GM19025 (cell line): ENCODE results near the gene MIX23.
A peak's percentile ranks its signal among the peaks of the same experiment; 100 is the strongest.

Source experiments
- ATAC-seq: cut with Tn5 transposase; IDR thresholded peaks from one replicate; pipeline ENCODE4 v1.9.1; 2021; ENCODE audit warnings: mild to moderate bottlenecking, low read depth, moderate library complexity; ENCODE audit not compliant: unreplicated experiment

MIX23 gene

DNA sequence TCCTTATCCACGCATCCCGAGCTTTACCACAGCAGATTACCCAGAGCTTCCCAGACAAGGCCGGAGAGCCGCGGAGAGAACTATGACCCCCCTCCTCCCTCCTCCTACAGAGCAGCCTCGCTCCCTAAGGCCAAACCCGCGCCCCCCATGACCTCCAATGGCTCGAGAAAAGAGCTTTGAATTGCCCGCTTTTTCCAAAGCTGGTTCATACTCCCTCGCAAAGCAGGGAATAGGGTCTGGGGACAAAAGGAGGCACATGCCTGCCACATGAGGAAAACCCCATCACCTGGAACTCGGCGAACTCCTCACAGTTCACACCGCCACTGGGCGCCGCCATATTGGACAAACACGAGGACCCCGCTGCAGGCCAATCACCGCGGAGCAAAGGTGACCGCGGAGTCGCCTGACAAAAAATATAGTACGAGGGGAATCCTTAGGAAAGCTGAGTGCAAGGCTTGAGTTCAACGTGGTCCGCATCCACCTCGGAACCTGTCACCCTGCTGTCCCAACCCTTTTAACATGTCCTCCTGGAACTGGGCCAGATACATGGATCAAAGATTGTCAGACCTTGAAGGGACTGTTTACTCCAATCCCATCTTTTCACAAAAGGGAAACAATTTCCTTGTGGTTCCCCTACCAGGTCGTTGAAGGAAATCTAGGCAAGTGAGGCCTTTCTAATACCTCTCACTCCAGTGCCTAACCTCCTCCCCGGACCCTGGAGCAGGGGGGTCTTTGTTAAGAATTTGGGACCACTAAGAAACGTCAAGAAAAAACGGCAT lies at the start of gene MIX23:
Gene MIX23, minus strand, starts transcription at position 344 of the 779 bp plus-strand sequence. Its CDS starts 7 bp downstream, at position 337.
- ATAC-seq = peak; percentile 25

DNA sequence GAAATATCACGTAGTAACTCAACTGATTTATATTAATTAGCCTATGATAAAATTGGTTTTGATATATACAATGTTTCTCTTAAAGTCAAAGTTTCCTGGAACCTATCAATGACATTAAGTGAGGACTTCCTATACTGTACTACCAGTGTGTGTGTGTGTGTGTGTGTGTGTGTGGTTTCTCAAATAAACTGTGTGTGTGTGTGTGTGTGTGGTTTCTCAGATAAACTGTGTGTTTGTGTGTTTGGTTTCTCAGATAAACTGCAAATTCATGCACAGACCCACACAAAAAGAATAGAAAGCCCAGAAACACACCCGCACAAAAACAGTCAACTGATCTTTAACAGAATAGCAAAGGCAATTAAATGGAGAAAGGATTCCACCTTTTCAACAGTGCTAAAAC lies 47.3 kb upstream of the MIX23 start:
- no peak for ATAC-seq

DNA sequence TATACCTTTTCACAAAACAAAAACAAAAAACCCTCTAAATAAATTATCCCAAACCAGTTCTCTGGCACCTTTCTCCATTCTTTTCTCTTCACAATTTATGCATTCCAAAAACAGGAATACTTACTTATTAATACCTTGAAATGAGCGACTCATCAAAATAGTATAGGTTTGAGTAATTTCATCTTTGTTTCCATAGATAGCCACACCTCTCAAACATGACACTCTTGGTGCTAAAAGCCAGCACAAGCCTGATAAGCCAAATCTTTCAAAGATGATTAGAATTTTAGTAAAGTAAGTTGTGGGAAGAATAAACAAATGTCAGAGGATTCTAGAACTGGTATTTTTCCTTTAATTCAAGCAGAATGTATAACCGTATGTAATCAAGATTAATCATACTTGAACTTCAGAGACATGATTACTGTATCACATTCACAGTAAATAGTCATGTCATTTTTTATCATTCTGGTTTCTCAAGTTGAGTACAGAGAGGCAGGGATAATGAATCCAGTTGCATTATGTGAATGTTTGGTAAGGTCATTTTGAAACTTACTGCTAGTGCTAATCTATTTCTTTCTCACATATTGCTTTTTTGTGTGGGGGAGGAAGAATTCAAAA lies 44.9 kb upstream of the MIX23 start:
- no peak for ATAC-seq

GRCh38 chr3:122421836-122422235 lies 38.8 kb upstream of the MIX23 start:
- ATAC-seq = no peak

- no peak for ATAC-seq
Measured at GRCh38 chr3:122421101-122421500, 38.1 kb upstream of the MIX23 start.

GRCh38 chr3:122416966-122417365 lies 33.9 kb upstream of the MIX23 start:
- ATAC-seq = no peak

DNA sequence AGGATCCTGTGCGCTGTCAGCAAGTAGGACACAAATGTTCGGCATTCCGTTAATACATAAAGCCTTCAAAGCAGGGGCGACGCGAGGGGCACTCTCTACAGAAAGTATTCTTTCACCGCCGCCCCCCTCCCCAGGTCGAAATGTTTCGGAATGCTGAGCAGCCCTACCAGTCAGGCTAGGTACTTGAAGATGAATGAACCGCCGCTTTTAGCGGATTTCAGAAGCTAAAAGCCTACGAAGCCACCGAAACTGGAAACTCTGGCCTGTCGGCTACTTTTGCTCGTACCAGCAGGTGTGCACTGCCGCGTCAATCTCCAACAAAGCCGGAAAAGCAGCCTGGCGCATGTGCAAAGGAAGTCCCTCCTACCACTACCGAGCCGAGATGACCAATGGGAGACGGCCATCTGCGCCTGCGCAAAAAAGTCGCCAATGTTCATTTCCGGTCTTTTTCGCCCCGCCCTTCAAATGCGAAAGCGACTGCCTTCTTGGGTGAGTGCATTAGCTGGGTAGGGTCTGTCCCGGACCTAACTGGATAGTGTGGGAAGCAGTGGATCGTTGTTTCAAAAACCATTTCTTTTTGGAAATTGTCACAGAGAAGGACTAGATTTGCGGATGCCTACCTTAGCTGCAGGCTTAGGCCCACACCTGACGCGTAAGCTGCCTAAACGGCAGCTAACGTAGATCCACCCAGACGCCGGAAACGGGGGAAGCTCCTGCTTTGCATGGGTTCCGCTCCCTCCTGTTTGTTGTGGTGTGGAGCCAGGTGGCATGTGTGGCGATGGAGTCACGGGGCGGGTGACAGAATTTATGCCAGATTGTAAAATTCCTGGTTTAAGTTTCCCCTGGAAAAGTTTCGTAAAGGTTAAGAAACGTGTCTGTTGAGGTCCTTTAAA lies 33.0 kb upstream of the MIX23 start, which contains the start of gene WDR5B:
Gene WDR5B, minus strand, starts transcription at position 301 of the 893 bp plus-strand sequence. CDS start 534 bp downstream, outside the sequence.
- ATAC-seq = peak; percentile 84

DNA sequence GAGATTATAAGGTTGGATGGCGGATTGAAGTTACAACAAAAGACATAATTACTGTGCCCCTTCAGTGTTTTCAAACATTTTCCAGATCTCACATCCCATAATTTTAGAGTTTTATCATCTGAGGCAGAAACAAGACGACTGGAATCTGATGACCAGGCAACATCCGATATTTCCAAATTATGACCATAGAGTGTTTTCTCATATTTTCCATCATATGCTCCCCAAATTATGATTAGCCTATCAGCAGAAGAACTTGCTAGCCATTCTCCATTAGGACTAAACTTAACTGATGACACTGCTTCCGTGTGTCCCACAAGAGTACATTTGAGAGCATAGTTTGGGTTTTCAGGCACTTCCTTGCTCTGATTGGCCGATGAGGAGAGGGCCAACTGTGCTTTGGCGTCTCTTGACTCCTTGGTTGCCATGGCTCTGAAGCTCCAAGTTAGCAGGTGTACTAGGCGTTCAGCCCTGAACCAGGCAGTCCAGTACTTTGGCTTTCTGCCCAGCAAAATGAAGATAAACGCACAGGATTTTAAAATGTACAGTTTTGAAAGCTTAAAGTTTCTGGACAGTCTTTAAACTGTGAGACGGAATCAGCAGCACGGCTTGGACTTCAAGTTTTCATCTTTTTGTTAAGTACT lies 32.2 kb upstream of the MIX23 start:
- peak; percentile 28 for ATAC-seq

DNA sequence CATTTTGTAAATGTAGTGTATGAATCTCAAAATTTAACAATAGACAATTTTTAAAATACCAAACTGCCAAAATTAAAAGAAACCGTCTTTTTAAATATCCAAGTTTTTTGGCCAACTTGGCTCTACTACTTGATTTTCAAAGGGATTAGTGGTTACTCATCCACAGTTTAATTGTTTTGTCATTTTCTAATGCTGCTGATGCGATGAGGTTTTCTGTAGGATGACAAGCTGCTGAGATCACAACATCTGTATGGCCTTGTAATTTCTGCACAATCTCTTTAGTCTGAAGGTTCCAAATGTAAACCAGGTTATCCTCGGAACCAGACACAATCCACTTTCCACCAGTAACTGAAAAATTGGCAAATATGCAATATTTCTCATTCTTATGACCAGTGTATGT lies 31.4 kb upstream of the MIX23 start:
- ATAC-seq = no peak

DNA sequence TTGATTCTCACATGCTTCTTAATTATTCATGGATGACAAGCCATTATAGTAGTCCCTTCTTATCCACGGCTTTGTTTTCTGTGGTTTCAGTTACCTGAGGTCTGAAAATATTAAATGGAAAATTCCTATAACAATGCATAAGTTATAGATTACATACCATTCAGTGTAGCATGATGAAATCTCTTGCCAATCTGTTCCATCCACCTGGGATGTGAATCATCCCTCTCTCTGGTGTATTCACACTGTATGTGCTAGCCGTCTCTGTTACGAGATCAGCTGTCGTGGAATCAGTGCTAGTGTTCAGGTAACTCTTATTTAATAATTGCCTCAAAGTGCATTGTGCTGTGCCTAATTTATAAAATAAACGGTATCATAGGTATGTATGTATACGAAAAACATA lies 27.6 kb upstream of the MIX23 start:
- ATAC-seq = no peak

DNA sequence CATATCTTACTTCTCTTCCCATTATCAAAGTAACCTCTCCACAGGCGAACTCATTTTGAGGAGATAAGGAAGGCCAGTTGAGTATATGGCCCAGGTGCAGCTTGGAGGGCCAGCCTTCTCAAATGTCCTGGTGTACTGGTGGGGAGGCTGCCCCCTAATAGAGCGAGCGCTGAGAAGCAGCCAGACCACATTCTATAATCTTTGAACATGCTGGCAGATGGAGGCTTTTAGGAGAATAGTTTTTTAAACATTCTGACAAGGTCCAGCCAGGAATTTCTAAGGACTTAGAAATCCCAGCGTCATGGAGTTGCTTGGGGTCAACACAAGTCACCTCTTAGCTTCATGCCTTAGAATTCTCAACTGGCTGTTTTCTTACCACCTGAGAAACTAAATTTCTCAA lies 27.1 kb upstream of the MIX23 start:
- no peak for ATAC-seq

DNA sequence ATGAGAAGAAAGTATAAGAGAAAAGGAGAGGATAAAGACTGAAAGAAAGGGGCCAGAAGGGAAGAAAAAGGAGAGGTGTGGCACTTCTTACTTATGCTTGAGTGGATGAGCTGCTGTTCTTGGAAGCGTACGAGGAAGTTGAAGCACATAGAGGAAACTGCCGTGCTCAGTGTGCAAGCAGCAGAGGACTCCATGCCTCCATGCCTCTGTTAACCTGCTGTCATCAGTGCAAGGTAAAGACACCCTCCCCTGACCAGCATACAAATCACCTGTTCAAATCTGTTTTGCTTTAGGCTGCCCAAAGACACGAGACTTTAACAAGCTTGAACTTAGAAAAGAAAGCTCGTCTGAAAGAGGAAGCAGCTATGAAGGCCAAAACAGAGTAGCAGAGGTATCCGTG lies 26.4 kb upstream of the MIX23 start:
- no peak for ATAC-seq

GRCh38 chr3:122407946-122408345 lies 24.9 kb upstream of the MIX23 start:
- no peak for ATAC-seq

DNA sequence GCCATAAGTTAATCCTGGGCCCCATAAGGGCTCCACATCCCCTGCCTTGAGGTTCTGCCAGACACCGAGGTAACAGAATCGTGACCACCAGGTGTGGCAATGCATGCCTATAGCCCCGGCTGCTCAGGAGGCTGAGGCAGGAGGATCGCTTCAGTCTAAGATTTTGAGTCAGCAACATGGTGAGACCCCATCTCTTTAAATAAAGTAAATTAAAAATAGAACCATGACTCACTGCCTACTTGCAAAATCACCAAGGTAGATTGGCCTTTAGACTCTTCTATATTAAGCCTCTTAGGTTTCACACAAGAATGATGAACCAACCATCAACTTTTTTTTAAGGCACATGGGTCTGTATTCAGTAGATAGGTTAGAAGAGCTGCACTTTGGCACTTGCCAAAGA lies 23.2 kb upstream of the MIX23 start:
- no peak for ATAC-seq

DNA sequence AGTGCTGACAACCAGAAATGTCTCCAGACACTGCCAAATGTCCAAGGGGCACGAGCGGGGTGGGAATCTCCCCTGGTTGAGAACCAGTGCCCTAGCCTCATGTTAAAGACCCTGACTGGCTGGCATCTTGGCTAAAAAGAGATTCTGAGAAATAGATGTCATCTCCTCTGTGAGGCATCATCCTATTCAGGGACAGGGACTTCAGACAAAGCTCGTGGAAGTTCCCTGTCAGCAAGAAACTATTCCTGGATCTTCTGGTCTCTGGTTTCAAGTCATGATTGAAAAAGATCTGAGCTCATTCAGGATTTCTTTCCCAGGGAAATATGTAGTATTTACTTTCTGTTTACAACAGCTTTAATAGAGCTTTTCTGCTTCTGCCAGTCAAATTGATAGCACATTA lies 22.0 kb upstream of the MIX23 start:
- ATAC-seq = no peak

DNA sequence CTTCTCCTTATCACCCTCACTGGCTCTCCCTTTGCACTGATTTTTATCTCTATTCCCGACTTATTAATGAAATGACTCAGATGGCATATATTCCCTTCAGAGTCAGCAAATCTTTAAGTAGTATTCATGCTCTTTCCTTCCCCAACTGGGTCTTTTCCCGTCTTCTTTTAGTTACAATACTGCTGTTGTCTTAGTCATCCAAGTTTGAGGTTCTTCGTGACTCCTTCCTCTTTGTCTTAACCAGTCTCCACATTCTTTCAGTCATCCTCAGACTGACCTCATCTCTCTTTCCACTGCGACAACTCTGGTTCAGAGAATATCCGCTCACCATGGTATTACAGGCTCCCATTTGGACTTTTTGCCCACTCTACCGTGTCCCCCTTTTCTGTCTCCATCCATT lies 20.5 kb upstream of the MIX23 start:
- ATAC-seq = no peak

- ATAC-seq = no peak
Measured at GRCh38 chr3:122398920-122399319, 15.9 kb upstream of the MIX23 start.

- ATAC-seq = no peak
Measured at GRCh38 chr3:122397201-122397600, 14.2 kb upstream of the MIX23 start.

GRCh38 chr3:122396511-122396910 lies 13.5 kb upstream of the MIX23 start:
- ATAC-seq = no peak

DNA sequence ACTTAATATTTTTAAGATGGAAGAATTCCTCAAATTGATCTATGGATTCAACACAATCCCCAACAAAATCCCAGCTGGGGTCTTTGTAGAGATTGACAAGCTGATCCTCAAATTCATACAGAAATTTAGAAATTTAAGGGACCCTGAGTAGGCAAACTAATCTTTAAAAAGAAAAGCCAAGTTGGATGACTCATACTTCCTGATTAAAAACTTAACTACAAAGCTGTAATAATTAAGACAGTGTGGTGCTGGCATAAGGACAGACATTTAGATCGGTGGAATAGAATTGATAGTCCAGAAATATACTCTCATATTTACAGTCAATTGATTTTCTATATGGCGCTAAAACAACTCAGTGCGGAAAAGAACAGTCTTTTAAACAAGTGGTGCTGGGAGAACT lies 12.6 kb upstream of the MIX23 start:
- ATAC-seq = no peak

DNA sequence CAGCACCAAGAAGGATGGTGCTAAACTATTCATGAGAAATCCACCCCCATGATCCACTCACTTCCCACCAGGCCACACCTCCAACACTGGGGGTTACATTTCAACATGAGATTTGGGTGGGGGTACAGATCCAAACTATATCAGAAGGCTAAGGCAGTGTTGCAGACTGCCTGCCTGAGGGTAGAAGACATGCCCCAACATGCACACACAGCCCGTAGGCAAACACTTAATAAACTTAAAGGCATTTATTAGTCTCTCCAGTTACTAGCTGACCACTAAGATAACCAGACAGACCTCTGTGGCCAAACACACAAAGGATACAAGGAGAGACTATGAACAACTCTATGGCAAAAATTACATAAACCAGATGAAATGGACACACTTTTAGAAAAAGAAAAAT lies 11.1 kb upstream of the MIX23 start:
- ATAC-seq = no peak
